Measurements from ENCODE around the gene CAPRIN2.

DNA sequence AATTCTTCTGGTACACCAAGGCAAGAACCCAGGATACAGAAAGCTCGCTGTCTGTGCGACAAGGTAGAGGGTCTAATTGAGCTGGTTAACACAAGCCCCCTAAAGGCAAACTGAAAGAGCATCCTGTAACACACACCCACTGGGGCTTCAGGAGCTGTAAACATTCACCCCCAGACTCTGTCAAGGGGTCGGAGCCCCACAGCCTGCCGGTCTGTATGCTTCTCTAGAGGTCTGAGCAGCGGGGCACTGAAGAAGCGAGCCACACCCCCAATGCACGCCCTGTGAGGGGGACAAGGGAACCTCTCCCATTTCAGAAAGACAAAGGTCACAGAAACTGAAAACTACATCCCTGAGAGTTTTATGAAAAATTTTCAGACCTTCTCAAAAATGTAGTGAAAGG lies 57.8 kb downstream of the CAPRIN2 start:
- no peak for TF ChIP-seq EZH2 (IDR thresholded peaks at IDR 0.05; ENCODE audit: borderline replicate concordance, insufficient read depth, low read length, poor library complexity, severe bottlenecking)
- TF ChIP-seq, protein P1, sequence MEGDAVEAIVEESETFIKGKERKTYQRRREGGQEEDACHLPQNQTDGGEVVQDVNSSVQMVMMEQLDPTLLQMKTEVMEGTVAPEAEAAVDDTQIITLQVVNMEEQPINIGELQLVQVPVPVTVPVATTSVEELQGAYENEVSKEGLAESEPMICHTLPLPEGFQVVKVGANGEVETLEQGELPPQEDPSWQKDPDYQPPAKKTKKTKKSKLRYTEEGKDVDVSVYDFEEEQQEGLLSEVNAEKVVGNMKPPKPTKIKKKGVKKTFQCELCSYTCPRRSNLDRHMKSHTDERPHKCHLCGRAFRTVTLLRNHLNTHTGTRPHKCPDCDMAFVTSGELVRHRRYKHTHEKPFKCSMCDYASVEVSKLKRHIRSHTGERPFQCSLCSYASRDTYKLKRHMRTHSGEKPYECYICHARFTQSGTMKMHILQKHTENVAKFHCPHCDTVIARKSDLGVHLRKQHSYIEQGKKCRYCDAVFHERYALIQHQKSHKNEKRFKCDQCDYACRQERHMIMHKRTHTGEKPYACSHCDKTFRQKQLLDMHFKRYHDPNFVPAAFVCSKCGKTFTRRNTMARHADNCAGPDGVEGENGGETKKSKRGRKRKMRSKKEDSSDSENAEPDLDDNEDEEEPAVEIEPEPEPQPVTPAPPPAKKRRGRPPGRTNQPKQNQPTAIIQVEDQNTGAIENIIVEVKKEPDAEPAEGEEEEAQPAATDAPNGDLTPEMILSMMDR (IDR thresholded peaks at IDR 0.05; ENCODE audit: poor library complexity, severe bottlenecking): no peak
- TF ChIP-seq, protein P2, sequence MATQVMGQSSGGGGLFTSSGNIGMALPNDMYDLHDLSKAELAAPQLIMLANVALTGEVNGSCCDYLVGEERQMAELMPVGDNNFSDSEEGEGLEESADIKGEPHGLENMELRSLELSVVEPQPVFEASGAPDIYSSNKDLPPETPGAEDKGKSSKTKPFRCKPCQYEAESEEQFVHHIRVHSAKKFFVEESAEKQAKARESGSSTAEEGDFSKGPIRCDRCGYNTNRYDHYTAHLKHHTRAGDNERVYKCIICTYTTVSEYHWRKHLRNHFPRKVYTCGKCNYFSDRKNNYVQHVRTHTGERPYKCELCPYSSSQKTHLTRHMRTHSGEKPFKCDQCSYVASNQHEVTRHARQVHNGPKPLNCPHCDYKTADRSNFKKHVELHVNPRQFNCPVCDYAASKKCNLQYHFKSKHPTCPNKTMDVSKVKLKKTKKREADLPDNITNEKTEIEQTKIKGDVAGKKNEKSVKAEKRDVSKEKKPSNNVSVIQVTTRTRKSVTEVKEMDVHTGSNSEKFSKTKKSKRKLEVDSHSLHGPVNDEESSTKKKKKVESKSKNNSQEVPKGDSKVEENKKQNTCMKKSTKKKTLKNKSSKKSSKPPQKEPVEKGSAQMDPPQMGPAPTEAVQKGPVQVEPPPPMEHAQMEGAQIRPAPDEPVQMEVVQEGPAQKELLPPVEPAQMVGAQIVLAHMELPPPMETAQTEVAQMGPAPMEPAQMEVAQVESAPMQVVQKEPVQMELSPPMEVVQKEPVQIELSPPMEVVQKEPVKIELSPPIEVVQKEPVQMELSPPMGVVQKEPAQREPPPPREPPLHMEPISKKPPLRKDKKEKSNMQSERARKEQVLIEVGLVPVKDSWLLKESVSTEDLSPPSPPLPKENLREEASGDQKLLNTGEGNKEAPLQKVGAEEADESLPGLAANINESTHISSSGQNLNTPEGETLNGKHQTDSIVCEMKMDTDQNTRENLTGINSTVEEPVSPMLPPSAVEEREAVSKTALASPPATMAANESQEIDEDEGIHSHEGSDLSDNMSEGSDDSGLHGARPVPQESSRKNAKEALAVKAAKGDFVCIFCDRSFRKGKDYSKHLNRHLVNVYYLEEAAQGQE (IDR thresholded peaks at IDR 0.05; ENCODE audit: borderline replicate concordance): no peak
- no peak for TF ChIP-seq POLR2AphosphoS5 (IDR thresholded peaks at IDR 0.05)
- no peak for TF ChIP-seq RAD21 (conservative IDR thresholded peaks at IDR 0.05)
- TF ChIP-seq TAF1 (IDR thresholded peaks at IDR 0.05; ENCODE audit: low read depth): no peak
- no peak for TF ChIP-seq EP300 (conservative IDR thresholded peaks at IDR 0.05; ENCODE audit: poor library complexity, severe bottlenecking)
